ENCODE data around the gene TRIM29. TPM values are rescaled to one million over a fixed set of nuclear protein-coding genes. Genes with fewer than 3 reads are reported as not detected.

TRIM29 gene
- total RNA-seq, 1 donor from 2014 or later, result 1.1 TPM

- no peak overlapping the region for H3K9ac ChIP-seq (ENCODE audit: low read length)
- H3K27me3 Mint-ChIP-seq (ENCODE audit: low read depth, unreplicated experiment), result peaks cover 87% of the 10 kb centered on the region
- H3K4me1 ChIP-seq (ENCODE audit: insufficient read depth, low read length), result no peaks in the 10 kb centered on the region
- TF ChIP-seq CTCF (IDR thresholded peaks at IDR 0.05; ENCODE audit: insufficient read depth, low read depth, low read length), result no peak
- no peak for TF ChIP-seq EZH2 (IDR thresholded peaks at IDR 0.05; ENCODE audit: insufficient read depth, low read length)
- H3K36me3 ChIP-seq (ENCODE audit: insufficient read depth, low read length), result no peaks in the 10 kb centered on the region
- no peaks in the 10 kb centered on the region for H3K4me1 Mint-ChIP-seq (ENCODE audit: low read depth, unreplicated experiment)
- H3K36me3 Mint-ChIP-seq (ENCODE audit: low read depth, unreplicated experiment), result no peaks in the 10 kb centered on the region
- H3K9me3 Mint-ChIP-seq (ENCODE audit: unreplicated experiment), result peaks cover 12% of the 10 kb centered on the region
- H3K27me3 ChIP-seq (ENCODE audit: insufficient read depth, low read length), result peaks cover 28% of the 10 kb centered on the region
- no peak overlapping the region for H3K4me3 ChIP-seq (ENCODE audit: insufficient read depth, low read depth, low read length)
- no peak overlapping the region for H3K4me2 ChIP-seq (ENCODE audit: low read length)
- H3K27ac ChIP-seq (ENCODE audit: low read depth, low read length), result no peak overlapping the region
- no peaks in the 10 kb centered on the region for H4K20me1 ChIP-seq (ENCODE audit: insufficient read depth, low read length)
- no peak overlapping the region for H3K4me3 Mint-ChIP-seq (ENCODE audit: unreplicated experiment)
- no peak overlapping the region for H3K27ac Mint-ChIP-seq (ENCODE audit: unreplicated experiment)
- no peak for FAIRE-seq
- no peak overlapping the region for H2AFZ ChIP-seq (ENCODE audit: low read depth, low read length)
- H3K79me2 ChIP-seq (ENCODE audit: insufficient read depth, low read length), result no peaks in the 10 kb centered on the region
- no peak for DNase-seq (ENCODE audit: low read depth)
- H3K9me3 ChIP-seq (ENCODE audit: insufficient read depth, low read depth, low read length), result no peaks in the 10 kb centered on the region
These were observed 5.8 kb downstream of the TRIM29 start for GRCh38 chr11:120131941-120132644.

- H3K9ac ChIP-seq (ENCODE audit: low read length), result no peak overlapping the region
- no peaks in the 10 kb centered on the region for H3K4me1 ChIP-seq (ENCODE audit: insufficient read depth, low read length)
- FAIRE-seq (no peak), DNase-seq (ENCODE audit: low read depth) (no peak)
- H3K36me3 ChIP-seq (ENCODE audit: insufficient read depth, low read length), result no peaks in the 10 kb centered on the region
- H2AFZ ChIP-seq (ENCODE audit: low read depth, low read length), result no peak overlapping the region
- Mint-ChIP-seq H3K4me3 (ENCODE audit: unreplicated experiment) (no peak overlapping the region), H3K4me1 (ENCODE audit: low read depth, unreplicated experiment) (no peaks in the 10 kb centered on the region), H3K9me3 (ENCODE audit: unreplicated experiment) (peaks cover 16% of the 10 kb centered on the region), H3K27me3 (ENCODE audit: low read depth, unreplicated experiment) (peaks cover 88% of the 10 kb centered on the region), H3K36me3 (ENCODE audit: low read depth, unreplicated experiment) (peaks cover 2% of the 10 kb centered on the region), H3K27ac (ENCODE audit: unreplicated experiment) (no peak overlapping the region)
- H3K4me2 ChIP-seq (ENCODE audit: low read length), result no peak overlapping the region
- no peak overlapping the region for H3K27ac ChIP-seq (ENCODE audit: low read depth, low read length)
- H3K27me3 ChIP-seq (ENCODE audit: insufficient read depth, low read length), result peaks cover 32% of the 10 kb centered on the region
- TF ChIP-seq CTCF (IDR thresholded peaks at IDR 0.05; ENCODE audit: insufficient read depth, low read depth, low read length), result no peak
- TF ChIP-seq EZH2 (IDR thresholded peaks at IDR 0.05; ENCODE audit: insufficient read depth, low read length), result no peak
- no peaks in the 10 kb centered on the region for H3K79me2 ChIP-seq (ENCODE audit: insufficient read depth, low read length)
- H3K9me3 ChIP-seq (ENCODE audit: insufficient read depth, low read depth, low read length), result no peaks in the 10 kb centered on the region
- no peak overlapping the region for H3K4me3 ChIP-seq (ENCODE audit: insufficient read depth, low read depth, low read length)
- no peaks in the 10 kb centered on the region for H4K20me1 ChIP-seq (ENCODE audit: insufficient read depth, low read length)
These were observed 6.7 kb downstream of the TRIM29 start for GRCh38 chr11:120130991-120131760.
